Measurements from ENCODE around the gene TMEM255A. TPM values are rescaled to one million over a fixed set of nuclear protein-coding genes. Genes with fewer than 3 reads are reported as not detected.
"Not testable (repeated sequence)": the region's sequence is repeated elsewhere in the genome, so short reads cannot be mapped to it uniquely, and the experiment has no call there.

TMEM255A gene
- 1 to 10 TPM; 1.6 to 6.3 TPM for total RNA-seq
- long read RNA-seq, donor 1, partial matches to known transcripts, result 1 of 3 reads
- long read RNA-seq, donor 1, other reads (novel, unspliced or antisense), result 0 of 3 reads
- long read RNA-seq, donor 2, result 0 reads

- DNase-seq (ENCODE audit: low spot score), result no peak
- intact Hi-C loops (cut with DNase I), result no loop called here
These were observed at the start of gene TMEM255A for GRCh38 chrX:120310861-120311726. TSS of gene TMEM255A (minus strand) at chrX:120311461. CDS start at chrX:120311309, 152 bp downstream.

- intact Hi-C loops (cut with DNase I), result no loop called here
- no peak for DNase-seq (ENCODE audit: low spot score)
These were observed 47.6 kb upstream of the TMEM255A start for GRCh38 chrX:120358737-120359456.

GRCh38 chrX:120357186-120357585, 45.9 kb upstream of the TMEM255A start:
- DNase-seq (ENCODE audit: low spot score), result no peak
- intact Hi-C loops (cut with DNase I), result no loop called here

- DNase-seq (ENCODE audit: low spot score), result no peak
- intact Hi-C loops (cut with DNase I), result no loop called here
These were observed 44.8 kb upstream of the TMEM255A start for GRCh38 chrX:120356084-120356483.

- no peak for DNase-seq (ENCODE audit: low spot score)
- intact Hi-C loops (cut with DNase I), result no loop called here
These were observed 39.3 kb upstream of the TMEM255A start for GRCh38 chrX:120350450-120351138.

GRCh38 chrX:120344566-120344965, 33.3 kb upstream of the TMEM255A start:
- intact Hi-C loops (cut with DNase I); DNase-seq (ENCODE audit: low spot score): not testable (repeated sequence)

- DNase-seq (ENCODE audit: low spot score), result no peak
- intact Hi-C loops (cut with DNase I), result no loop called here
These were observed 25.6 kb upstream of the TMEM255A start for GRCh38 chrX:120336899-120337298.

GRCh38 chrX:120335289-120335688, 24.0 kb upstream of the TMEM255A start:
- intact Hi-C loops (cut with DNase I), result no loop called here
- DNase-seq (ENCODE audit: low spot score), result no peak

- DNase-seq (ENCODE audit: low spot score), result no peak
- intact Hi-C loops (cut with DNase I), result no loop called here
These were observed 23.3 kb upstream of the TMEM255A start for GRCh38 chrX:120334603-120335002.

GRCh38 chrX:120334151-120334550, 22.9 kb upstream of the TMEM255A start:
- intact Hi-C loops (cut with DNase I), result no loop called here
- DNase-seq (ENCODE audit: low spot score), result no peak

GRCh38 chrX:120332394-120332793, 21.1 kb upstream of the TMEM255A start:
- no peak for DNase-seq (ENCODE audit: low spot score)
- intact Hi-C loops (cut with DNase I), result no loop called here

- intact Hi-C loops (cut with DNase I), result no loop called here
- DNase-seq (ENCODE audit: low spot score), result no peak
These were observed 19.9 kb upstream of the TMEM255A start for GRCh38 chrX:120331116-120331515.

- no peak for DNase-seq (ENCODE audit: low spot score)
- intact Hi-C loops (cut with DNase I), result no loop called here
These were observed 10.4 kb upstream of the TMEM255A start for GRCh38 chrX:120321520-120322281.

- intact Hi-C loops (cut with DNase I), result no loop called here
- DNase-seq (ENCODE audit: low spot score), result no peak
These were observed 7.2 kb upstream of the TMEM255A start for GRCh38 chrX:120318411-120318810.

- intact Hi-C loops (cut with DNase I), result no loop called here
- DNase-seq (ENCODE audit: low spot score), result no peak
These were observed 5.5 kb upstream of the TMEM255A start for GRCh38 chrX:120316587-120317283.

GRCh38 chrX:120315776-120316175, 4.5 kb upstream of the TMEM255A start:
- DNase-seq (ENCODE audit: low spot score), result no peak
- intact Hi-C loops (cut with DNase I), result no loop called here

GRCh38 chrX:120311727-120312063, 434 bp upstream of the TMEM255A start:
- intact Hi-C loops (cut with DNase I), result no loop called here
- no peak for DNase-seq (ENCODE audit: low spot score)

GRCh38 chrX:120309873-120310705, 1.2 kb downstream of the TMEM255A start:
- DNase-seq (ENCODE audit: low spot score), result no peak

More at GRCh38 chrX:120309873-120310705, 1.2 kb downstream of the TMEM255A start:
- intact Hi-C loops (cut with DNase I), result no loop called here
